ENCODE results near the gene DISP1.

DISP1 gene

GRCh38 chr1:222823695-222824094 is 8.9 kb downstream of the DISP1 start:
- Histone ChIP-seq H3K4me3 (ENCODE audit: insufficient read depth in 1 of 2, low read depth in 1 of 2, low read length in 2 of 2) (no peak overlapping the region), H4K8ac (ENCODE audit: low read length) (no peak overlapping the region)
- WGBS: no CpG with 5 or more reads among the region's 3 CpGs

GRCh38 chr1:222824641-222825040 is 9.8 kb downstream of the DISP1 start:
- no peak overlapping the region for H3K27ac ChIP-seq (ENCODE audit: low read length, poor library complexity, severe bottlenecking)
- H4K8ac ChIP-seq (ENCODE audit: low read length): no peak overlapping the region
- H2BK5ac ChIP-seq (ENCODE audit: low read depth, low read length, poor library complexity, severe bottlenecking): no peak overlapping the region
- no peak overlapping the region for H4K91ac ChIP-seq (ENCODE audit: low read length)
- H2BK12ac ChIP-seq (ENCODE audit: low read length in 2 of 2): no peak overlapping the region
- no peak overlapping the region for H3K4me3 ChIP-seq (ENCODE audit: insufficient read depth in 1 of 2, low read depth in 1 of 2, low read length in 2 of 2)
- DNase-seq: no peak
- peaks cover 14% of the 10 kb centered on the region for H3K79me1 ChIP-seq (replicated peaks; ENCODE audit: low read length, poor library complexity, severe bottlenecking)
- no peak overlapping the region for H3K4me2 ChIP-seq (ENCODE audit: low read length, poor library complexity, severe bottlenecking)
- H2AFZ ChIP-seq (ENCODE audit: low read depth, low read length): no peak overlapping the region
- no peaks in the 10 kb centered on the region for H3K27me3 ChIP-seq (ENCODE audit: control insufficient read depth in 1 of 2, insufficient read depth in 1 of 2, low read length in 2 of 2)
- no peaks in the 10 kb centered on the region for H3K36me3 ChIP-seq (ENCODE audit: control insufficient read depth in 1 of 2, insufficient read depth in 2 of 2, low read depth in 1 of 2, low read length in 2 of 2)
- 100% methylated on average over 1 of the region's 3 CpGs for WGBS
- H2AK5ac ChIP-seq (ENCODE audit: low read length, severe bottlenecking): no peak overlapping the region
- H3K4ac ChIP-seq (ENCODE audit: low read depth in 1 of 2, low read length in 2 of 2): no peak overlapping the region
- no peak overlapping the region for H3K23ac ChIP-seq (ENCODE audit: low read length in 2 of 2)
- H3K9ac ChIP-seq (ENCODE audit: low read length): no peak overlapping the region
- no peaks in the 10 kb centered on the region for H3K9me3 ChIP-seq (ENCODE audit: control insufficient read depth, low read length)
- H3K4me1 ChIP-seq (ENCODE audit: control insufficient read depth, insufficient read depth, low read depth, low read length): peaks cover 3% of the 10 kb centered on the region
- no peak overlapping the region for H2BK120ac ChIP-seq (ENCODE audit: low read depth, low read length)
- H3K14ac ChIP-seq (ENCODE audit: low read length in 2 of 2): no peak overlapping the region
- no peak overlapping the region for H3K18ac ChIP-seq (ENCODE audit: low read depth in 1 of 2, low read length in 2 of 2)
- no peak overlapping the region for H2BK15ac ChIP-seq (ENCODE audit: low read depth, poor library complexity, severe bottlenecking)

More at GRCh38 chr1:222823695-222824094, 8.9 kb downstream of the DISP1 start:
- Histone ChIP-seq H3K79me1 (replicated peaks; ENCODE audit: low read length, poor library complexity, severe bottlenecking) (peaks cover 14% of the 10 kb centered on the region), H3K23ac (ENCODE audit: low read length in 2 of 2) (no peak overlapping the region), H3K4ac (ENCODE audit: low read depth in 1 of 2, low read length in 2 of 2) (no peak overlapping the region), H2BK15ac (ENCODE audit: low read depth, poor library complexity, severe bottlenecking) (no peak overlapping the region), H2AK5ac (ENCODE audit: low read length, severe bottlenecking) (no peak overlapping the region), H3K27ac (ENCODE audit: low read length, poor library complexity, severe bottlenecking) (no peak overlapping the region), H3K27me3 (ENCODE audit: control insufficient read depth in 1 of 2, insufficient read depth in 1 of 2, low read length in 2 of 2) (no peaks in the 10 kb centered on the region), H2BK120ac (ENCODE audit: low read depth, low read length) (no peak overlapping the region), H3K9ac (ENCODE audit: low read length) (no peak overlapping the region), H3K4me2 (ENCODE audit: low read length, poor library complexity, severe bottlenecking) (no peak overlapping the region), H2AFZ (ENCODE audit: low read depth, low read length) (no peak overlapping the region), H3K4me1 (ENCODE audit: control insufficient read depth, insufficient read depth, low read depth, low read length) (peaks cover 3% of the 10 kb centered on the region), H3K18ac (ENCODE audit: low read depth in 1 of 2, low read length in 2 of 2) (no peak overlapping the region), H2BK5ac (ENCODE audit: low read depth, low read length, poor library complexity, severe bottlenecking) (no peak overlapping the region), H3K9me3 (ENCODE audit: control insufficient read depth, low read length) (no peaks in the 10 kb centered on the region), H3K36me3 (ENCODE audit: control insufficient read depth in 1 of 2, insufficient read depth in 2 of 2, low read depth in 1 of 2, low read length in 2 of 2) (no peaks in the 10 kb centered on the region), H3K14ac (ENCODE audit: low read length in 2 of 2) (no peak overlapping the region), H4K91ac (ENCODE audit: low read length) (no peak overlapping the region), H2BK12ac (ENCODE audit: low read length in 2 of 2) (no peak overlapping the region)
- no peak for DNase-seq

- Histone ChIP-seq H3K4me2 (ENCODE audit: low read length, poor library complexity, severe bottlenecking) (no peak overlapping the region), H2BK12ac (ENCODE audit: low read length in 2 of 2) (no peak overlapping the region), H2BK120ac (ENCODE audit: low read depth, low read length) (no peak overlapping the region), H3K36me3 (ENCODE audit: control insufficient read depth in 1 of 2, insufficient read depth in 2 of 2, low read depth in 1 of 2, low read length in 2 of 2) (no peaks in the 10 kb centered on the region), H2BK5ac (ENCODE audit: low read depth, low read length, poor library complexity, severe bottlenecking) (no peak overlapping the region), H3K27ac (ENCODE audit: low read length, poor library complexity, severe bottlenecking) (no peak overlapping the region), H4K91ac (ENCODE audit: low read length) (no peak overlapping the region), H3K4me3 (ENCODE audit: insufficient read depth in 1 of 2, low read depth in 1 of 2, low read length in 2 of 2) (no peak overlapping the region), H2AK5ac (ENCODE audit: low read length, severe bottlenecking) (no peak overlapping the region), H3K9me3 (ENCODE audit: control insufficient read depth, low read length) (no peaks in the 10 kb centered on the region), H3K14ac (ENCODE audit: low read length in 2 of 2) (no peak overlapping the region), H3K27me3 (ENCODE audit: control insufficient read depth in 1 of 2, insufficient read depth in 1 of 2, low read length in 2 of 2) (no peaks in the 10 kb centered on the region), H3K23ac (ENCODE audit: low read length in 2 of 2) (no peak overlapping the region), H2AFZ (ENCODE audit: low read depth, low read length) (no peak overlapping the region), H3K18ac (ENCODE audit: low read depth in 1 of 2, low read length in 2 of 2) (no peak overlapping the region), H2BK15ac (ENCODE audit: low read depth, poor library complexity, severe bottlenecking) (no peak overlapping the region), H3K9ac (ENCODE audit: low read length) (no peak overlapping the region), H3K4me1 (ENCODE audit: control insufficient read depth, insufficient read depth, low read depth, low read length) (peaks cover 3% of the 10 kb centered on the region), H3K79me1 (replicated peaks; ENCODE audit: low read length, poor library complexity, severe bottlenecking) (peaks cover 13% of the 10 kb centered on the region), H3K4ac (ENCODE audit: low read depth in 1 of 2, low read length in 2 of 2) (no peak overlapping the region), H4K8ac (ENCODE audit: low read length) (no peak overlapping the region)
- no peak for DNase-seq
These were observed 14.1 kb downstream of the DISP1 start for GRCh38 chr1:222828939-222829338.

GRCh38 chr1:222829868-222830267 is 15.0 kb downstream of the DISP1 start:
- Histone ChIP-seq H2BK5ac (ENCODE audit: low read depth, low read length, poor library complexity, severe bottlenecking) (no peak overlapping the region), H2AFZ (ENCODE audit: low read depth, low read length) (no peak overlapping the region), H2BK120ac (ENCODE audit: low read depth, low read length) (no peak overlapping the region), H3K4me2 (ENCODE audit: low read length, poor library complexity, severe bottlenecking) (no peak overlapping the region), H3K4ac (ENCODE audit: low read depth in 1 of 2, low read length in 2 of 2) (no peak overlapping the region), H3K9ac (ENCODE audit: low read length) (peak overlapping the region; percentile 61), H3K18ac (ENCODE audit: low read depth in 1 of 2, low read length in 2 of 2) (no peak overlapping the region), H2AK5ac (ENCODE audit: low read length, severe bottlenecking) (no peak overlapping the region), H3K36me3 (ENCODE audit: control insufficient read depth in 1 of 2, insufficient read depth in 2 of 2, low read depth in 1 of 2, low read length in 2 of 2) (no peaks in the 10 kb centered on the region), H4K8ac (ENCODE audit: low read length) (no peak overlapping the region), H3K4me3 (ENCODE audit: insufficient read depth in 1 of 2, low read depth in 1 of 2, low read length in 2 of 2) (no peak overlapping the region), H3K9me3 (ENCODE audit: control insufficient read depth, low read length) (no peaks in the 10 kb centered on the region), H2BK15ac (ENCODE audit: low read depth, poor library complexity, severe bottlenecking) (no peak overlapping the region), H3K14ac (ENCODE audit: low read length in 2 of 2) (no peak overlapping the region), H4K91ac (ENCODE audit: low read length) (no peak overlapping the region), H3K79me1 (replicated peaks; ENCODE audit: low read length, poor library complexity, severe bottlenecking) (peaks cover 13% of the 10 kb centered on the region), H2BK12ac (ENCODE audit: low read length in 2 of 2) (no peak overlapping the region), H3K23ac (ENCODE audit: low read length in 2 of 2) (no peak overlapping the region), H3K27me3 (ENCODE audit: control insufficient read depth in 1 of 2, insufficient read depth in 1 of 2, low read length in 2 of 2) (no peaks in the 10 kb centered on the region), H3K4me1 (ENCODE audit: control insufficient read depth, insufficient read depth, low read depth, low read length) (peaks cover 3% of the 10 kb centered on the region), H3K27ac (ENCODE audit: low read length, poor library complexity, severe bottlenecking) (no peak overlapping the region)
- DNase-seq: peak; percentile 75
